Gastroesophageal sphincter (tissue), 4 donors: ENCODE results near the gene KLHL17. TPM values are rescaled to one million over a fixed set of nuclear protein-coding genes. Genes with fewer than 3 reads are reported as not detected.

Source experiments
- ATAC-seq: fragments of 150-250 bp; one replicate; pipeline ENCODE4 v1.9.1; 2016; ENCODE audit warnings: mild to moderate bottlenecking, moderate library complexity
- H3K27ac ChIP-seq, 4 donors: fragments of 200-600 bp; sonication (generic) in 3 of 4; 1 replicate in 3 of 4; 2 replicates in 1 of 4; pipeline ENCODE4 v1.5.1; 2016 to 2019
- H3K27me3 ChIP-seq: fragments of 200-600 bp; sonication (generic); one replicate; pipeline ENCODE4 v1.5.1; 2019
- H3K36me3 ChIP-seq, 2 donors: fragments of 200-600 bp; sonication (generic); one replicate each; pipeline ENCODE4 v1.5.1; 2019; ENCODE audit warnings: control low read depth in 1 of 2
- H3K4me1 ChIP-seq, 3 donors: fragments of 200-600 bp; sonication (generic); 1 replicate in 2 of 3; 2 replicates in 1 of 3; pipeline ENCODE4 v1.5.1; 2016 to 2019; ENCODE audit warnings: control low read depth in 2 of 3
- H3K4me3 ChIP-seq, 2 donors: fragments of 200-600 bp; sonication (generic); one replicate each; pipeline ENCODE4 v1.5.1; 2019; ENCODE audit warnings: mild to moderate bottlenecking in 1 of 2, moderate library complexity in 1 of 2
- H3K9me3 ChIP-seq, 3 donors: fragments of 200-600 bp; sonication (generic); one replicate each; pipeline ENCODE4 v1.5.1; 2017 to 2019; ENCODE audit warnings: control low read depth in 2 of 3
- EP300 ChIP-seq: sonication (generic); formaldehyde crosslinking; IDR thresholded peaks from one replicate; pipeline ENCODE4 v1.6.1; 2017; ENCODE audit warnings: antibody characterized with exemption, mild to moderate bottlenecking
- POLR2A ChIP-seq, 2 donors: fragments of 450-650 bp; IDR thresholded peaks; one replicate each; pipeline ENCODE4 v1.6.1; 2017; ENCODE audit warnings: antibody characterized with exemption in 2 of 2, mild to moderate bottlenecking in 2 of 2, moderate library complexity in 1 of 2
- POLR2AphosphoS5 ChIP-seq: sonication (generic); formaldehyde crosslinking; IDR thresholded peaks from one replicate; pipeline ENCODE4 v1.6.1; 2017; ENCODE audit warnings: antibody characterized with exemption
- WGBS, 2 donors: methylation state at CpG; one replicate each; pipeline ENCODE4 v1.1.5; 2018; ENCODE audit warnings: low coverage in 1 of 2; 5-methylcytosine and 5-hydroxymethylcytosine counted together
- total RNA-seq, 4 donors: library from RNA; depleted of rRNA; stranded (reverse); fragments of >200 nt; gene quantifications; one replicate each; pipeline ENCODE4 v1.1.0, GENCODE V29; 2016
- TF ChIP-seq, protein P1 (sequence below), 4 experiments: fragments of 200-600 bp in 2 of 4; fragments of 450-650 bp in 2 of 4; sonication (generic) in 1 of 4; IDR thresholded peaks; one replicate each; pipeline ENCODE4 v1.5.1; 2017 to 2019; ENCODE audit warnings: antibody characterized with exemption in 4 of 4, mild to moderate bottlenecking in 2 of 4, moderate library complexity in 2 of 4

The KLHL17 gene
- total RNA-seq, 4 donors from 2014 or later: 3.6 to 12.0 (median 10.1) TPM

DNA sequence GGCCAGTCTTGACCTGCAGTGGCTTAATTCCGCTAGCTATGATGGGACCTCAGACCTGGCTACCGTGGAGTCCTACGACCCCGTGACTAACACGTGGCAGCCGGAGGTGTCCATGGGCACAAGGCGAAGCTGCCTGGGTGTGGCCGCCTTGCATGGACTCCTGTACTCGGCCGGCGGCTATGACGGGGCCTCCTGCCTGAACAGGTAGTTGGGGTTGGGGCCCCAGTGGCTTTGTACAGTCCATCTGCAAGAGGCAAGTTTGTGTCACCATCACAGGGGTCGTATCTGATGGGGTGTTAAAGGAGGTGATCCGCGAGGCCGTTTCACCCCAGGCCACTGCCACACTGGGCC is 2.9 kb downstream of the KLHL17 start:
- peaks cover 13% of the 10 kb centered on the region for H3K27me3 ChIP-seq
- H3K9me3 ChIP-seq: no peaks in the 10 kb centered on the region
- 97% methylated on average over 6 of the region's 16 CpGs; no CpG with 5 or more reads in 1 of the 2 donors for whole genome bisulfite sequencing, 2 donors
- H3K27ac ChIP-seq: no peak overlapping the region
- H3K36me3 ChIP-seq: peaks cover 0 to 31% of the 10 kb centered on the region in 2 donors
- TF ChIP-seq POLR2AphosphoS5 (no peak), POLR2A (IDR thresholded peaks at IDR 0.05) (no peak), EP300 (no peak)
- TF ChIP-seq, protein P1, sequence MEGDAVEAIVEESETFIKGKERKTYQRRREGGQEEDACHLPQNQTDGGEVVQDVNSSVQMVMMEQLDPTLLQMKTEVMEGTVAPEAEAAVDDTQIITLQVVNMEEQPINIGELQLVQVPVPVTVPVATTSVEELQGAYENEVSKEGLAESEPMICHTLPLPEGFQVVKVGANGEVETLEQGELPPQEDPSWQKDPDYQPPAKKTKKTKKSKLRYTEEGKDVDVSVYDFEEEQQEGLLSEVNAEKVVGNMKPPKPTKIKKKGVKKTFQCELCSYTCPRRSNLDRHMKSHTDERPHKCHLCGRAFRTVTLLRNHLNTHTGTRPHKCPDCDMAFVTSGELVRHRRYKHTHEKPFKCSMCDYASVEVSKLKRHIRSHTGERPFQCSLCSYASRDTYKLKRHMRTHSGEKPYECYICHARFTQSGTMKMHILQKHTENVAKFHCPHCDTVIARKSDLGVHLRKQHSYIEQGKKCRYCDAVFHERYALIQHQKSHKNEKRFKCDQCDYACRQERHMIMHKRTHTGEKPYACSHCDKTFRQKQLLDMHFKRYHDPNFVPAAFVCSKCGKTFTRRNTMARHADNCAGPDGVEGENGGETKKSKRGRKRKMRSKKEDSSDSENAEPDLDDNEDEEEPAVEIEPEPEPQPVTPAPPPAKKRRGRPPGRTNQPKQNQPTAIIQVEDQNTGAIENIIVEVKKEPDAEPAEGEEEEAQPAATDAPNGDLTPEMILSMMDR (IDR thresholded peaks at IDR 0.05): no peak
- ATAC-seq: no peak
- H3K4me3 ChIP-seq: no peak overlapping the region
- peaks cover 0 to 49% (median 23%) of the 10 kb centered on the region in 3 donors for H3K4me1 ChIP-seq

DNA sequence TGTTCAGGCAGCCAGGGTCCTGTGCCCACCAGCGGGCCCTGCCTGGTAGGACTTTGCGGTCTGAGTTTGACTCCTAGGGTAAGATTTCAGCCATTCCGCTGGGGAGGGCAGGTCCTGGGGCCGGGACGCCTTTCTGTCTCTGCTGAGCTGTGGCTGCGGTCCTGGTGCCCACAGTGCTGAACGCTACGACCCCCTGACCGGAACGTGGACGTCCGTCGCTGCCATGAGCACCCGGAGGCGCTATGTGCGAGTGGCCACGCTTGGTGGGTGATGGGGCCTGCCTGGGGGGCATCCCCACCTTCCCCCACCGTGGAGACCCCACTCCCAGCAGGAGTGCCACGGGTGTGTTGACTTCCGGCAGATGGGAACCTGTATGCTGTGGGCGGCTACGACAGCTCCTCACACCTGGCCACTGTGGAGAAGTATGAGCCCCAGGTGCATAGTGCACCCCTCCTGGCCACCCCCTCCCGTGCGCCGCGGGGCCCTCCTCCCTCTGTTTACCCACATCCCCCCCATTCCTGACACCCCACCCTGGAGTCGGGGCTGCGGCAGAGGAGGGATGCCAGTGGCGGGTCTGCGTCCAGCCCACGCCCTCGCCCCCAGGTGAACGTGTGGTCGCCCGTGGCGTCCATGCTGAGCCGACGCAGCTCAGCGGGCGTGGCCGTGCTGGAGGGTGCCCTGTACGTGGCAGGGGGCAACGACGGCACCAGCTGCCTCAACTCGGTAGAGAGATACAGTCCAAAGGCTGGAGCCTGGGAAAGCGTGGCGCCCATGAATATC is 3.6 kb downstream of the KLHL17 start:
- ATAC-seq: no peak
- Histone ChIP-seq H3K36me3 (peaks cover 0 to 31% of the 10 kb centered on the region in 2 donors), H3K4me3 (no peak overlapping the region), H3K9me3 (no peaks in the 10 kb centered on the region), H3K27ac (no peak overlapping the region), H3K27me3 (peaks cover 20% of the 10 kb centered on the region), H3K4me1 (peaks cover 0 to 44% (median 19%) of the 10 kb centered on the region in 3 donors)
- no CpG with 5 or more reads among the region's 47 CpGs for WGBS, 2 donors
- no peak for TF ChIP-seq POLR2A (IDR thresholded peaks at IDR 0.05)
- TF ChIP-seq, protein P1 (IDR thresholded peaks at IDR 0.05): no peak
- no peak for TF ChIP-seq POLR2AphosphoS5
- TF ChIP-seq EP300: no peak

DNA sequence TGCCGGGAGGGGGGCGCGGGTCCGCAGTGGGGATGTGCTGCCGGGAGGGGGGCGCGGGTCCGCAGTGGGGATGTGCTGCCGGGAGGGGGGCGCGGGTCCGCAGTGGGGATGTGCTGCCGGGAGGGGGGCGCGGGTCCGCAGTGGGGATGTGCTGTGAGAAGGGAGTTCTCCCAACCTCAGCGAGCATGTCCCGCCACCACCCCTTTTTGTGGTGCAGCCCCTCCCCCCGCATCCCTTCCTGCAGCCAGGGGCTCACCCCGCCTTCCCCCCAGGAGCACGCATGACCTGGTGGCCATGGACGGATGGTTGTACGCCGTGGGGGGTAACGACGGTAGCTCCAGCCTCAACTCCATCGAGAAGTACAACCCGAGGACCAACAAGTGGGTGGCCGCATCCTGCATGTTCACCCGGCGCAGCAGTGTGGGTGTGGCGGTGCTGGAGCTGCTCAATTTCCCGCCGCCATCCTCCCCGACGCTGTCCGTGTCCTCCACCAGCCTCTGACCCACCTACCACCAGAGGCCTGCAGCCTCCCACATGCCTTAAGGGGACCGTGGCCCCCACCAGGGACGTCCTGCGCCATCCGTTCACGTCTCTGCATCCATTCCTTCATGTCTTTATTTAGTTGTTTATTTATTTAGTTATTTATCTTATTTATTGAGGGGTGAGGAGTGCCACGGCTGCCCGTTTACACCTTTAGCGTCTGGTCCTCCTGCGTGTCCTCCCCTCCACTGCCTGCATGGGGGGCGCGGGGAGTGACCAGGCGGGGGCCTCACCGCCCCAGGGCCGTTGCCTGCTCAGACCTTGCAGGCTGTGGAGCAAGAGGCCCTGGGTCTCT is 4.5 kb downstream of the KLHL17 start:
- peaks cover 29% of the 10 kb centered on the region for H3K27me3 ChIP-seq
- peaks cover 0 to 31% of the 10 kb centered on the region in 2 donors for H3K36me3 ChIP-seq
- no peak overlapping the region for H3K27ac ChIP-seq
- H3K4me3 ChIP-seq: no peak overlapping the region
- no peaks in the 10 kb centered on the region for H3K9me3 ChIP-seq
- WGBS, 2 donors: 88 to 92% methylated on average over 8 to 13 of the region's 51 CpGs
- H3K4me1 ChIP-seq: peaks cover 0 to 37% (median 16%) of the 10 kb centered on the region in 3 donors
- no peak for ATAC-seq
- no peak for TF ChIP-seq EP300

- Histone ChIP-seq H3K4me1 (peaks cover 0 to 32% (median 13%) of the 10 kb centered on the region in 3 donors), H3K27me3 (peaks cover 36% of the 10 kb centered on the region), H3K27ac (no peak overlapping the region), H3K36me3 (peaks cover 0 to 31% of the 10 kb centered on the region in 2 donors), H3K4me3 (peak overlapping the region in 1 of 2 donors; percentile 64), H3K9me3 (no peaks in the 10 kb centered on the region)
- no peak for TF ChIP-seq EP300
- no peak for TF ChIP-seq POLR2A (IDR thresholded peaks at IDR 0.05)
- TF ChIP-seq, protein P1 (IDR thresholded peaks at IDR 0.05): no peak
- TF ChIP-seq POLR2AphosphoS5: no peak
- WGBS, 2 donors: 67% methylated on average over 6 of the region's 26 CpGs; no CpG with 5 or more reads in 1 of the 2 donors
- no peak for ATAC-seq
Observed at GRCh38 chr1:965526-966134, 5.2 kb downstream of the KLHL17 start.

DNA sequence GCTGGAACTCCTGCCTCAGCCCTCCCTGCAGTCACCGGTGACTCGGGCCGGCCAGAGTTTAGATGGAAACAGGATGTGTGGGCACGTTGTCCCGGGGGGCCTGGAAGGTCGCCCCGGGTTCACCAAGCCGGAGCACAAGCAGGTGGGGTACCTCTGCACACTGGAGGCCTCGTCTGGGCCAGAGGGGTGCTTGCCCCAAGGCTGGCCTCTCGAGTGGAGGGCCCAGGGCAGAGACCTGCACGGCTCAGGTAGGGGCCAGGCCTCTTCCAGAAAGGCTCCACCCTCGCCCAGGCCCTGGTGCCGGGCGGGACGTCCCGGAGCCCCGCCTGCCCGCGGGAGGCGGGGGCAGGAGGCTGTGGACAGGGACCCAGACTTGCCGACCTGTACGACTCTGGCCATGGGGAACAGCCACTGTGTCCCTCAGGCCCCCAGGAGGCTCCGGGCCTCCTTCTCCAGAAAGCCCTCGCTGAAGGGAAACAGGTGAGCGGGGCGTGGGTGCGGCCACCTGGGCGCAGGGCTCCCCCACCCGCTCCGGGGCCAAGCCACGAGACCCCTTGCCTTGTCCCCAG is 5.8 kb downstream of the KLHL17 start, which contains the start of gene PLEKHN1:
Gene PLEKHN1 (plus strand): TSS at position 348 of the 569 bp plus-strand sequence. CDS start 50 bp downstream, at position 398.
- peak; percentile 19 for ATAC-seq
- no peaks in the 10 kb centered on the region for H3K9me3 ChIP-seq
- H3K36me3 ChIP-seq: peaks cover 0 to 31% of the 10 kb centered on the region in 2 donors
- peaks cover 0 to 27% (median 13%) of the 10 kb centered on the region in 3 donors for H3K4me1 ChIP-seq
- WGBS, 2 donors: no CpG with 5 or more reads among the region's 31 CpGs
- no peak for TF ChIP-seq POLR2A (IDR thresholded peaks at IDR 0.05)
- TF ChIP-seq EP300: no peak
- TF ChIP-seq POLR2AphosphoS5: no peak
- TF ChIP-seq, protein P1 (IDR thresholded peaks at IDR 0.05): no peak
- H3K27ac ChIP-seq: peak within 1 kb of the TSS in 3 of 4 donors; percentile 67 to 72 (median 69)
- peak within 1 kb of the TSS; percentile 35 to 64 for H3K4me3 ChIP-seq
- H3K27me3 ChIP-seq: peaks cover 42% of the 10 kb centered on the region
